CD4-positive, alpha-beta T cell treated with Interleukin-6 for 4 hours (primary cell): ENCODE data around the gene SORCS2.

Experiments
- DNase-seq: peaks from one replicate; pipeline ENCODE4 v3.0.0-alpha.2; 2020; ENCODE audit warnings: mixed read lengths

The SORCS2 gene

GRCh38 chr4:7187168-7187535, 5.2 kb upstream of the SORCS2 start:
- no peak for DNase-seq

- no peak for DNase-seq
Measured at GRCh38 chr4:7187691-7188090, 4.6 kb upstream of the SORCS2 start.

- no peak for DNase-seq
Measured at GRCh38 chr4:7189066-7189465, 3.3 kb upstream of the SORCS2 start.

DNA sequence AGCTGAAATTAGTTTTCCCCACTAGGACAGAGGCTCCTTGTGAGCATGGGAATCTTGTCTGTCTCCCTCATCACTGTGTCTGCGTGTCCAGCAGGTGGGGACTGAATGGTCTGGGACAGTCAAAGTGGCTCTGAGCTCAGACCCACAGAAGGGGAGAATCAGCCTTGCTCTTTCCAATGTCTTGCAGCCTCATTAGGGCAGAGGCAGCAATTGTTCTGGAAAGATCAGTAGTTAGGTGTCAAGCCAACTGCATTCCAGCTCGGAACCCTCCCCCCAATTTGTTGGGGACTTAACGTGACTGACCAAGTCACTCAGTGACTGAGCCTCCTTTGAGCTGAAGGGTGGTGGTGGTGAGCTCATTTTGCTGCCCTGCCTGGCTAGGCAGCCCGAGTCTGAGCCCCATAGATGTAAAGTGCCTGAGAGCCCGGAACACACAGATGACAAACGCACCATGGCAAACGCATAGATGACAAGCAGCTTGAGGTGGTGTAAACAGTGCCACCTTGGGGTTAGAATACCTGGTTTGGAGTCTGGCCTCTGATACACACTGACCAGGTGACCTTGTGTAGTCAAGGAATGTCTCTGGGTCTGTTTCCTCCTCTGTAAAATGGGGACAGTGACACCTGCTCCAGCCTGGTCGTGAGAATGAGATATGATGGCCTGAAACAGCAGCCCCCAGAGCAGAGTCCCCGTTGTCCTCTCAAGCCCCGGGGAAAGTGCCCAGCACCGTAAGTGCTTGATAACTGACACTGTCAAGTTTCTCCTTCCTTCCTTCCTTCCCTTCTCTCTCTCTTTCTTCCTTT, 2.7 kb upstream of the SORCS2 start:
- DNase-seq = no peak

- no peak for DNase-seq
Measured at GRCh38 chr4:7190278-7190594, 2.1 kb upstream of the SORCS2 start.

GRCh38 chr4:7190691-7191545, 1.4 kb upstream of the SORCS2 start:
- DNase-seq = no peak

DNA sequence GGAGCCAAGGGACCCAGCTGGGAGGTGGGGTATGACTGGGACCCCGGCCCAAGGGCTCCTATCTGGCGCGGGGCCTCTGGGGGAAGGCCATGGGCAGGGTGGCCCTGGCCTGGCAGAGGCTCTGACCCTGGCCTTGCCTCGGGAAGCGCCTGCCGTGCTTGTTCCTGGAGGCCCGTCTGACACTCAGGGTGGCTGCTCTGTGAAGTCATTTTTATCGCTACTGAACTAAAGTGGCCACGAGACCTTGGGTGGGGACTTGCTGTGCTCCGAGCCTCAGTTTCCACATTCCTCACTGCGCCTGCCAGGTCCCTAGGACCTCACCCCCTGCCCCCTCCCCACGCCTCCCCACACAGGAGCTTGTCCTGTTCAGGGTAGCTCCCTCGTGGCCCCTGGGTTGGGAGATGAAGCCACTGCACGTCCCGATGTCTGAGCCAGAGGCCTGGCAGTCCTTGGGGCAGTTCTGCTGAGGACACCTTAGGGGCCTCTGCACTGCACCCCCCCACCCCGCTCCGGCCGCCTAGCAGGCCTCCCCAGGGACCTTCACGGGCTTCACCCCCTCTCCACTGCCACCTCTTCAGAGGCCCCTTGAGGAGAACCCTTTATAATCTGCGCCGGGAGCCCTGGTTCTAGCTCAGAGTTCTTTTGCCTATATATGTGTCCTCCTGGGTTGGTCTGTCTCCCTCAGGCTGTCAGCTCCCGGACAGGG, 639 bp upstream of the SORCS2 start:
- no peak for DNase-seq

DNA sequence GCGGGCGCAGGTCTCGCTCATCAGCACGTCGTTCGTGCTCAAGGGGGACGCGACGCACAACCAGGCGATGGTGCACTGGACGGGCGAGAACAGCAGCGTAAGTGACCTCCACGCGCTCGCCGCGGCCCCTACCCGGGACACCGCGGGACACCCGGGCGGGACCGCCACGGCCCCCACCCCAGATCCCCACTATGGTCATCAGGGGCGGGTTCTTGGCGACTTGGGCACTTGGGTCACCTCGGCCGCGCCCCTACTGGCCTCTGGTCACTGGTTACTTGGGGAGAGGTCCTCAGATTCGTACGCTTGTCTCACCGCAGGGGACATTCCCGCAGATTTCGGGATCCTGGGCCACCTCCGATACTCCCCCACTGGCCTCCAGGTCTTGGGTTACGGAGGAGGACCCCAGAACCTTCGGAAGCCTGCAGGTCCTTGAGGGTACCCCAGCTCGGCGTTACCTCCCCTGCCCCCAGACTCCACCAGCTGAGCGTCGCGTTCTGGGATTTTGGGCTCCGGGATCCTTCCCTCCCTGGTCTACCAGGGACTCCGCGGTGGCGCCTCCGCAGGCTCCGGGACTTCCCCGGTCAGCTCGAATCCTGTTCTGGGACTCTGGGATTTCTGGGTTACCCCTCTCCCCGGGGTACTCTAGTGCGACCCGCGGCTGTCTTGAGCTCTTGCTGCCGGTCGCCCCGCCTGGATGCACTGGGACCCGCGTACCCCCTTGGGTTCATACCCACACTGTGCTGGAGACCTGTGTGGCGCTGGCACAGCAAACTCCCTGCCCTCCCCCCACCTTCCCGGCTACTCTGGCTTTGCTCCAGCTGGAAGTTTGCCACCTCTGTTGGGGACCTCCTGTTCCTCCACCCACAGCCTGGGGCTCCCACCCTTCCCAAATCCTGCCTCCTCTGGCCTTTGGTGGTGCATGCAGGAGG, 956 bp downstream of the SORCS2 start:
- DNase-seq = no peak

DNA sequence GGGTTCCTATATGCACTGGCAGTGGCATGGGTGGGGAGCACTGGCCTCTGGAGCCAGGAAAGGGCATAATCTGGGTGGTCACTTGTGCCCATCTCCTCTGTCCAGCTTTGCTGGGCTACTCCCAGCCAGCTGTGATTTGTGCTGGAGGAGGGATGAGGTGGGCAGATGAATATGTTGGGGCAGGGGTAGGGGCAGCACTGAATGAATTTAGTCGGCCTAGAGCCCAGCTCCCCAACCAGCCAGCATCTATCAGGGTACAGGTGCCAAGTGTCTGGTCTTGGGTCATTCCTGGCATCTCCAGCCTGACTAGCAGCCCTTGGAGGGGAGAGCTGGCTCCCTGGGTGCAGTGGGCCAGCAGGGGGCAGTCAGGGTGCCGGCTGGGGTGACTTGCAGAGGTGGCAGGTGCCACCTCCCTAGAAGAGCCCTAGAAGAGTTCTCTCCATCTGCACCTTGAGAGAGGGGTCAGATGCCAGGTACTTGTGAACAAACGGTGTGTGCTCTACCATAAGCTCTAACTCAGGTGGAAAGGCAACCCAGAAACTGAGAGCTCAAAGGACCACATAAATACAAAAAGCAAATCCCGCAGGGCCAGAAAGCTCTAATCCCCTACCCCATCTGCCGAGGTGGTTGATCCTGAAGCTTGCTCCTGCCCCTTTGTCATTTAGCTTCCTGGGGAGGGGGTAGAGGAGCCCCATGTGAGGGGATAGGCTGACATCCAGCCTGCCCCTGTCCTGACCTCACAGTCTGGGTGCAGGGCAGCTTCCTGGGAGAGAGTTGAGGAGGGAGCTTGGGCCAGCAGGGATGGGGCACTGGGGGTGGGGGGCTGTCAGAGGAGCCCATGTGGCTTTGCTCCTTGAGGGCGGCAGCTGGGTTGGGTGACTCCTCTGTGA, 2.2 kb downstream of the SORCS2 start:
- DNase-seq = no peak

- DNase-seq = no peak
Measured at GRCh38 chr4:7195141-7195515, 2.8 kb downstream of the SORCS2 start.

- DNase-seq = no peak
Measured at GRCh38 chr4:7195546-7196287, 3.4 kb downstream of the SORCS2 start.

- DNase-seq = no peak
Measured at GRCh38 chr4:7196288-7196651, 3.9 kb downstream of the SORCS2 start.

DNA sequence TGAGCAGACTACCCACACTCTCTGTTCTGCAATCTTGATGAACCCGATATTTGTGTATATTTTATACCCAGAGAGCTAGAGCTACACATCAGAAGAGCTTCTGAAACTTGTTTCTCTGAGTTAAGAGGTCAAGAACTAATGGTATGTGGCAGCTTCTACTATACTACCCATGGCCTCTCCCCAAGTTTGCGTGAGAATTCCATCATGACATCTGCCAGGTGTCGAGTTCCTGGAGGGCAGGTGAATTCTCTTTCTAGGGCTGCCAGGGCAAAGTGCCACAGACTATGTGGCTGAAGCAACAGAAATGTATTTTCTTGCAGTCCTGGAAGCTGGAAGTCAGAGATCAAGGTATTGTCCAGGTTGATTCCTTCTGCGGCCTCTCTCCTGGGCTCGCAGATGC, 4.4 kb downstream of the SORCS2 start:
- no peak for DNase-seq

DNA sequence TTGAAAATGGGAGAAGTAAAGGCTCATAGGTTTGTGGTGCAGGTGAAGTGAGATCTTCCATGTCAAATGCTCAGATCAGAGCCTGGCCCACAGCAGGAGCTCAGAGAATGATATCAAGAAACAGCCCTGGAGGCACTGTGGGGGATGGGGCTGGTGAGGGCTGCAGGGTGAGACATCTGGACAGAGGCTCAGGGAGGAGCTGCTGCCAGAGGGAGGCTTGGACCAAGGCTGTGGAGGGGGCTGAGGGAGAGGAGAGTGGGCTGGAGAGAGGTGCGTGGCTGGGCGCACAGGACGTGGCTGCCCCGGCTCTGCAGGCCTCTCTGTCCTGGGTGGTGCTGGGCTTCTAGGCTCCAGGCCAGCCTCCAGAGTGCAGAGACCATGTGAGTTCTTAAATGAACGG, 5.6 kb downstream of the SORCS2 start:
- no peak for DNase-seq

DNA sequence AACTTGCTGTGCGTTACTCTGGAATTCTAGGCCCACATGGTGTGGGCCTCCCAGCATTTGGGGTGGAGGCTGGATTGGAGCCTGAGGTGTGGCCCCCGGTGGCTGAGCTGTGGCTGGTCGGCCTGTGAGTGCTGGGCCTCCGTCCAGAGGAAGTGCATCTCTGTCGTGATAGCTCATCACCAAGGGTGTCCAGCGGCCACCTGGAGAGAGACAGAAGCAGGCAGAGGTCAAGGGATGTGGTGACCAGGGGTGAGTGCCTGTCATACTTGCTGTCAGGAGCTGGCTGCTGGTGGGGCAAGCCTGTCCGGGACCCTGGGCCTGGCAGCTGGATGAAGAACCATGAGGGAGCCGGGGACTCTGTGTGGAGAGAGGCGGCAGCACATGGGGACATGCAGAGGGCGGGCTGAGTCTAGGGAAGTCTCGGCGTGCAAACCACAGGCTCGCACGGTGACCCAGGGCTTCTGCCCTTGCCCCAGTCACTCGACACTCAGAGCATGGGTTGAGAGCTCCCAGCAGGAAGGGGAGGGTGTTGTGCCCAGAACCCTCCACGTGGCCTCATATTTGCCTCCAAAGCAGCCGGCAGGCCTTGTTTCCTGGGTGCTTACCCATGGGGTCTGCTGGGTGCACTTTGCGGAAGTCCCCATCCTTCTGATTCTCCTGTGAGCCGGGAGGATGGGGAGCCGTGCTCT, 6.2 kb downstream of the SORCS2 start:
- DNase-seq = no peak

GRCh38 chr4:7199129-7199725, 6.9 kb downstream of the SORCS2 start:
- no peak for DNase-seq

GRCh38 chr4:7199771-7200441, 7.6 kb downstream of the SORCS2 start:
- DNase-seq = no peak

- no peak for DNase-seq
Measured at GRCh38 chr4:7200801-7201200, 8.5 kb downstream of the SORCS2 start.
